NCI-H1105 (cell line): ENCODE results near the gene PARM1.

Experiments used
- DNase-seq: peaks from one replicate; lab custom pipeline; 2025; lab: John Stamatoyannopoulos, UW

The PARM1 gene

DNA sequence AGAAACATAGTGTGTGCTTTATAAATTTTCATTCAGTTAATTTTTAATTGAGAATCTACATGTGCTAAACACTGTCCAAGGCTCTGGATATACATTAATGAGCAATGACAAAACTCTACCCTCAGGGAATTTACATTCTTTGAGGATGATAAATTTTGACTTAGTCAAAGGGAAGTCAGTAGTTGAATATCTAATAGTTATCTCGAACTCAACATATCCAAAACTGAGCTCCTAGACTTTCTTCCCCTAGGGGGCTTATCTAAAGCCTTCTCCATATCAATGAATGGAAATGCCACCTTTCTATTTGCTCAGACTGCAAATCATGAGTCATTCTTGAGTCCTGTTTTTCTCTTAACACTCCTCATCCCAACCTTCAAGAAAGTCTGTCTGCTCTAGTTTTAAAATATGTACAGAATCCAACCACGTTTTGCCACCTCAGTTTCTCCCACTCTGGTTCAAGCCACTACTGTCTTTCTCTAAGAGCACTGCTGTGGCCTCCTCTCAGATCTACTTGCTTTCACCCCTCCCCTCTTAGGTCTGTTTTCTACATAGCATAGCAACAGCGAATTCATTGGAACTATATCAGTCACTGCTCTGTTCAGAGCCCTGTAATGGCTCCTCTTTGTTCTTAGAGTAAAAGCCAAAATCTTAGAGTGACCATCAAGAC lies 9.5 kb downstream of the PARM1 start:
- DNase-seq, result no peak

DNA sequence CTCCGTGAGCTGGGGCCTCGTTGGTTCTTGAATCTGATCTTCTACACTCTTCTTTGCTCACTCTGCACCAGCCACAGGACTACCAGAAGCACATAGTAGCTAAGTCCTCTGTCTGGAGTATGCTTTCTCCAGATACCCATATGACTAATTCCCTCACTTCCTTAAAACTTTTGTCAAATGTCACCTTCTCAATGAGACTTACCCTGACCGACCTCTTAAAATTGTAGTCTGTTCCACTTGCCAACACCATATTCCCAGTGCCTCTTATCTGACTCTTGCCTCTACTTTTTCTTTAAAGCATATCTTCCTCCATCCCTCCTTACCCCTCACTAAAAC lies 10.0 kb downstream of the PARM1 start:
- DNase-seq, result no peak

DNA sequence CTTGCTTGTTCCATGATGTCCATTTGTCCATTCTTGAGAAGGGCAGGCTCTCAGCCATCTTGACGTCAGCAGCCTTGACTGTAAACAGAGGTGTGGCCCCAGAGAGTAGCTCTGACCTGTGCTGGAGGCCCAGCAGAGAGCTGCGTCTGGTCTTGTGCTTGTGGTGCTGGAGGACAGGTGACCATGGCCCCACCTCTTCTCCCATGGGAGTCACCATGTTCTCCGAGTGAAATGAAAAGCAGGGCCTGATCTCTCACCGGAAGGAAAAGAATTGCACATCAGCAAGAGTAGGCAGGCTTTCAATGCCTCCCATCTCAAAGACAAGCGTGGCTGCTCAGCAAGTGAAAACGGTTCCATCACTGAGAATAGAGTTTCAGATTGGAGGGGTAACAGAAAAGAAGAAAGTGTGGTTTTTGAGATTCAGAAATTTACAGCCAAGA lies 11.5 kb downstream of the PARM1 start:
- DNase-seq, result no peak

DNA sequence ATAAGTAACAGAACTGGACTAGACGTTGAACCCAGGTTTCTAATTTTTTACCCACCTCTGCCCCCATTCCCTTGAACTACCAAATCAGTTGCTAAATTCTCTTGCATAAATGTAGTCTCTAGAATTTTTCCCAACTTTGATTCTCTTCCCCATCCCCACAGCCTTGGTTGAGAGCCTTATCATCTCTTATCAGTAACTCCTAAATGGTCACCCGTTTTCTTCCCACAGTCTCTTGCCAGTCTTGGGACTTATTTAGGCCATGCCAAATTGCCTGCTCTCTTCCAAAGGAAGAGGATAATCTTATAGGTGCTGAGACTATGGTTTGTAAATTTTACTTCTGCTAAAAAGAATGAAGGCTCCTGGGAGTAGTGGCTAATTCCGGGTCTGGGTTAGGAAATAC lies 13.3 kb downstream of the PARM1 start:
- DNase-seq, result no peak

DNA sequence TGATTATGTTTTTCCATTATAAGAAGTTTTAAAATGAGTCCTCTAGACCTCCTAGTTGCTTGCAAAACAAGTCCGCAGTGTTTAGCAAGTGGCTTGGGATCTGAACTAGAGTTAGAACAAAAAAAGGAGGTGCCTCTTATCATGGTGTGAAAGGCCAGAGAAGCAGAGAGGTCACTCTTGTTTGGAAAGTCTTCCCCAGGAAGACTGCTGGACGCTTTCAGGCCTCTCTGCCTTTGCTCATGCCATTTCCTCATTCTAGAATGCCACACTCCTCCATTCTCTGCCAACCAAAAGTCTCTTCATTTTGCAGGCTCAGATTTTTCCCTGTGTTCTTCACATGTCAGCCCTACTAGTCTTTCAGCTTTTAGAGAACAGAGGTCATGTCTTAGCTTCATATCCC lies 14.9 kb downstream of the PARM1 start:
- DNase-seq, result no peak

DNA sequence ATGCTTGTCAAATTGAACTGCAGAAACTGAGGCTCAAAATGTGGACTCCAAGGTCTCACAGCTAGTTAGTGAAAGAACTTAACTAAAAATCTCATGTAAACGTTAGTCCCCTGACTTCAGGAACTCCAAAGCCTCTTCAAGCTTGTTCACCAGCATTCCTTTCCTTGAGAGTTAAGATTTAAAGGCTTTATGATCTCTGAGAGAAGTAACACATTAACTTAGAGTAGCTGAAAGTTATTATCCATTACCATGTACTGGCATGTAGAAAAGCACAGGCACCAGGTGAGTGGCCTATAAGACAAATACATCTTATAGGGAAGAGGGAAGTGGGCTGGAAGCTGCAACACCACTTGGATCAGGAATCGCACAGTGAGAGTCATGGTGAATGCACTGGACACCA lies 15.3 kb downstream of the PARM1 start:
- DNase-seq, result no peak

DNA sequence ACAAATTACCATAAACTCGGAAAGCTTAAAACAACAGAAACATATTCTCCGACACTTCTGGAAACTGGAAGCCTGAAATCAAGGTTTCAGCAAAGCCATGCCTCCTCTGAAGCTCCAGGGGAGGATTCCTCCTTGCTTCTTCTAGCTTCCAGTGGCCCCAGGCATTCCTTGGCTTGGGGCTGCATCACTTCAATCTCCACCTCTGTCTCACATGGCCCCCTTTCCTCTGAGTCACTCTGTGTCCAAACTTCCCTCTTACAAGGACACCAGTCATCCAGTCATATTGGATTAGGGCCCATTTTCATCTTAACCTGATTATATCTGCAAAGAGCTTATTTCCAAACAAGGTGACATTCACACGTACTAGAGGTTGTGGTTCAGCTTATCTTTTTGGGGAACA lies 17.3 kb downstream of the PARM1 start:
- DNase-seq, result no peak

DNA sequence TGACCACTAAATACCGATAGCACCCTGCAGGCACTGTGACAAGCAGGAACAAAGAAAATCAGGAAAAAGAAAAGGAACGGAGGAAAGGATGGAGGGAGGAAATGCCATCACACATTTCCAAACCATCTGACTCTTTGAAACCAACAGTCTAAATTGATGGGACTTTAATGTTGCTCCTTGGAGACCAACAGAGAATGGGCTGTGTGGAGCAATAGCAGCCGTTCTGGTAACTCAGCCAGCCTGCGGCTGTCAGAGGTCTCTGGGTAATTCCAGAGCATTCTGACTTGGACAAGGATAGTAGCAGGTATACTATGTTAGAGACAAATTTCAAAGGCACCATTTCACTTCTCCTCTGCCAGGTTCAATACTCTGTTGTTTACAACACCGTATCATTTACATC lies 18.0 kb downstream of the PARM1 start:
- no peak for DNase-seq

DNA sequence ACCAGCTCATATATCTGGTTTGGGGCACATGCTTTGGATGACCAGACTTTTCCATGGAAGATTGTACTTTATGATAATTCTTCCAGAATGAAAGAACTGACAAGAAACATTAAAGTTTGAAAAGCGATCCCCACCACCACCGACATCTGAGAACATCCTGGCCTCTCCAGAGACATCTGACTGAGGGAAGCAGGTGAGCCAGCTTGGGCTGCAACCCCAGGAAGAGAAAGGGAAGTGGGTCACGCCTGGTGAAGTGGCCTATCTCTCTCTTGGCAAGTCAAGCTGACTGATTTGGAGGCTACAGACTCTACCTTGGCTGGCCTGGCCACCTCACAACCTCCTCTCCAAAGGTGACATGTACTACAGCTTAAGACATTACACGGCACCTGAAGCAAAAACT lies 20.7 kb downstream of the PARM1 start:
- no peak for DNase-seq

DNA sequence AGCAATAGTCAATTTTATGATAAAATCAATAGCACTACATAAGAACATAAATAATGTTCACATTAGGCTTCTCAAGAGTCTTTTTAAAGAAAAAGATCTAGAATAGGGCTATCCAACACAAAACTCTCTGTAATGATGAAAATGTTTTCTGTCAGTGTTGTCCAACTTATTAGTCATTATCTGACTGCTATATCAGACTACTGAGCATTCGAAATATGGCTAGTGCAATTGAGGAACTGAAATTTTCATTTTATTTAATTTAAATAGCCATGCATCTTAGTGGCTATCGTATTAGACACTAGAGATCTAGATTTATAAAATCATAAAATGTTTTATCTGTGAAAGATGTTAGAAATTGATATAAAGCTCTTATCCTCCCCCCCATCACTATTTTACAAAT lies 26.0 kb downstream of the PARM1 start:
- no peak for DNase-seq

DNA sequence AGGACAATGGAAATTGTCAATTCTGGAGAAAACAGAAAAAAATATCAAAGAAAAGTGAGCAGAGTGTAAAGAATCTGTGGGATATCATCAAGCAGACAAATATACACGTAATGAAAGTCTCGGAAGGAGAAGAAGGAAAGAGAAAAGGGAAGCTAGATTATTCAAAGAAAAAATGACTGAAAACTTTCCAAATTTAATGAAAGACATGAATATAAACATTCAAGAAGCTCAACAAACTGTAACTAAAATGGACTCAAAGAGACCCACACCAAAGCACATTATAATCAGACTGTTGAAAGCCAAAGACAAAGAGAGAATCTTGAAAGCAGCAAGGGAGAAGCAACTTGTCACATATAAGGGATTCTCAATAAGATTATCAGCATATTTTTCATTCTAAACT lies 28.3 kb downstream of the PARM1 start:
- no peak for DNase-seq

DNA sequence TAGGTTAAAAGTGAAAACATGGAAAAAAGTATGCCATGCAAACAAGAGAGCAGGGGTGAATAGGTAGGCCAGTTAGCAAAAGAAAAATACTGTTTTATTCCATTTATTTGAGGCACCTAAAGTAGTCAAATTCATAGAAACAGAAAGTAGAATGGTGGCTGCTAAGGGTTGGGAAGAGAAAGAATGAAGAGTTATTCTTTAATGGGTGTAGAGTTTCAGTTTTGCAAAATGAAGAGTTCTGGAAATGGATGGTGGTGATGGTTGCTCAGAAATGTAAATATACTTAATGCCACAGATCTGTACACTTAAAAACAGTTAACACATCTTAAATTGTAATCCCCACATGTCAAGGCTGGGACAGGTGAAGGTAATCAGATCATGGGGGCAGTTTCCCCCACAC lies 29.7 kb downstream of the PARM1 start:
- DNase-seq, result no peak

DNA sequence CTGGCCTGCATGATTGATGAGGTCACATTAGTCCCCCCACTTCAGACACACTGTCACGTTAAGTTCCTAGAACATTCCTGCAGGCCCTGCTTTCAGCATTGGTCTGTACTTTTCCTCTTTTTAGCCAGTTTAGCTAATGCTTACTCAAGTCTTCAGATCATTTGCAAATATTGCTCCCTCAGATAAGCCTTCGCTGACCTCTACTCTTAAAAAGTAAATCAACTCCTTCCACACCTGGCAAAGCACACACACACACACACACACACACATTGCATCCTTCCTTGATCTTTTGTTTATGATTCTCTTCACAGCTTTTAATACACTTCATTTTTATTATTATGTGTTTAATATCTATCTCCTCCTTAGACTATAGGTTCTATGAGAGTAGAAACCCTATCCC lies 31.4 kb downstream of the PARM1 start:
- no peak for DNase-seq

DNA sequence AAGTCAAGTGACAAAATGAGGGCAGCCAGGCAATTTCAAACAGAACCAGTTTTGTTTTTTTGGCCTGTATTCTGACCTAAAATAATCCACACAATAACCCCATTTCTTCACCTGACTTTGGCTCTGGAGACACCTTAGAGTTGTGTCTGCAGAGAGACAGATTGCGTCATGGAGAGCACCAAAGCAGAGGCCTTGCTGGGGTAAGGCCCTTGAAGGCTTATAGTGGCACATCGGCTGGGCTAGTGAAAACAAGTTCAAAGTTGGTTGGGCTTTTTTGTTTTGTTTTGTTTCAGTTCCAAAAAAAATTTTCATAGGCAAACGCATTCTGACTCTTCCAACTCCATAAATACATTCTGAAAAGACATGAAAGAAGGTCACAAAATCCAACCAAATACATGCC lies 34.4 kb downstream of the PARM1 start:
- no peak for DNase-seq

DNA sequence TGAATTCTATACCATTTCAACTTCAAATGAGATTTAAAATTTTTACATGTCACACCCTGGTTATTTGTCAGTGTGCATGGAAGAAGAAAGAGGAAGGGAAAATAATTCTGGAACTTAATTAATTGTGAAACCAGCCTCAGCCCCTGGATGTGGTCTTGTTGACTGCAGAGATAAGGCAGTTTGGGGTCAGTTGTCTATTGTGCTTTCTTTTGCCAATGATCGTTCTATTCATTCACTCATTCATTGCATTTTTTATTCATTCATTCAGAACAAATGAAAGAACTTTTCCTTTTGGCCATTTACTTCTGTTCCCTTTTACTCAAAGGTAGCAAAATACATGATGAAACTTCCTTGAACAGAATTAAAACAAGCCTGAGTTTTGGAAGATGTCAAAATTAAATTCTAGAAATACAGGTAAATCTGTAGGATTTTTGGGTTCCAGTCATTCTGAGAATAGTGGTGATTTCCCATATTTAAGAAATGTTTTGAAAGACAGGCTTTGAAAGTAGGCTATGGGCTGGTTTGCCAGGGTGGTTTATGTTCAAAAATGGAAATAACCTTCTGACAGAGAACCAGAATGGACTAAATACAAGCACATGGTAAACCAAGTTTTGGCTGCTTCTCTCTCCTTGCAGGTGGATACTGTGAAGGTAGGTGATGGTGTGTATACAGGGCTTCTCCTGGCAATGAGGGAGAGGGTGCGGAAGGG lies 35.7 kb downstream of the PARM1 start:
- no peak for DNase-seq

DNA sequence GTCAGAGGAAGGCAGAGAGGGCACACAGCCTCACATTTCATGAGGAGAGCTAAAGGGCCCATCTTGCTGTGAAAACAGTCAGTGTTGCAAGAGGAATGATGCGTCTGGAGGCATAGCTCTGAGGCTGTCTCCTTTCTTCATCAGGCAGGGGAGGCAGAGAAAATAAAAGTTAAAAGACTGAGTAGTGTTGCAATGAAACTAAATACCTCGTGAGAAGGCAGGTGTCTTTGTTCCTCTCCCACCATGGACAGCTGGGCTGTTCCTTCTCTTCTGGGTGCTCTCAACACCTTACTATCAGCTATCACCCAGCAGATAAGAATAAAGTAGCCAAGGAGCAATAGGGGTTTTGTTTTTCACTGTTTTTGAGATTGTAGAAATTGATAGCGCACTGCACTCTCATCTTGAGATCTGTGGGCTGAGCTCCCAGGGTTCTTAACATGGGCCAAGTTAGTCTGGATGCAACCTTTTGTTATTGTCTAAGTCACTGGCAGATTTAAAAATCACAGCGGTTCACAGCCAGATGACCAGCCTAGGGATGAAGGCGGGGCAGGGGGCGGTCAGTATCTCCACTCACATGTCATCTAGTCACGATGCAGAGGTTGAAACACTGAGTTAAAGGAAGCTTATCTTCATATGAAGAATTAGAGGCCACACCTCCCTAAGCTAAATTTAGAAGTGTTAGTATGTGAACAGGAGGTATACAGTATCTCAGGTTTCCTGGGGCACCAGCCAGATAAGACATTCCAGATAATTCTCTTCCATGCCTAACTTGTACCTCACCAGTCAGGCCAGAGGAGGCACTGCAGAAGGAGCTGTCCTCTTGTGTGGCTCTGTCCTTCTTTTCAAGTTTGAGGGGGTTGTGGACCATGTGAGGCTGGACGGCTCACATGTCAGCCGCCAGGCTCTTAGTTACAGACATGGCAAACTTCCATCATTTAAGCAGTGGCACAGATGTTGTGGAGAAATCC lies 36.9 kb downstream of the PARM1 start:
- no peak for DNase-seq

DNA sequence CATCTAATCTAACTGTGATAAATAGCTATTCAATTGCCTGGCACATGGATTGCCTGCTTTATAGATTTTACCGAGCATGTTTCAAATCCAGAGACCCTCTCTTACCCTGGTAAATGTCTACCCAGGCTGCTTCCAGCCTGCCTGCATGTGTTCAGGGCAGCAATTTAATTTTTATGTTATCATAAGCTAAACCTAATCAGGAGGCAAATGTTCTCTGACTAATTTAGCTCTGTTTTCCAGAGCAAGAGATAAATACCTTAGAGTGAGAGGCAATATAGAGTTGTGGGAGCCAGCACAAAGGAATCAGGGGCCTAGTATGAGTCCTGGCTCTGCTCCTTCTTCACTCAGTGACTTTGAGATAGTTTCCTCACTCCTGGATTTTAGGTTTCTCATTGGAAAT lies 37.7 kb downstream of the PARM1 start:
- DNase-seq, result no peak

DNA sequence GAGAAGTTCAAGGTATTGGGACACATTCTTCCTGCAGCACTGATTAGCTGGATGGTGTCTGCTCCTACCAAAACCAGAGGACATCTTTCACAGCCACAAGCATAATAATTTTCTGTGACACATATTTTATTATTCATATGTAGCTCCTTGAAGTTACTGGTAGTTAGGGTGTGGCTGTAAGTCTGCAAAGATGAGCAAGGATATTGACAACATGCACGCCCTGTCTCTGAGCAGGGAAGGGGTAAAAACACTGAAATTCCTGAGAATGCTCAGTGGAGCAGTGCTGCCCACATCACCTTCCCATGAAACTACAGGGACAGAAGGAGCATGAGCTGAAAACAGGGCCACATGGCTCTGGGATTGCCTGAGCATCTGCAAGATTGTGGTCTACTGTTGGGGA lies 38.9 kb downstream of the PARM1 start:
- DNase-seq, result no peak

DNA sequence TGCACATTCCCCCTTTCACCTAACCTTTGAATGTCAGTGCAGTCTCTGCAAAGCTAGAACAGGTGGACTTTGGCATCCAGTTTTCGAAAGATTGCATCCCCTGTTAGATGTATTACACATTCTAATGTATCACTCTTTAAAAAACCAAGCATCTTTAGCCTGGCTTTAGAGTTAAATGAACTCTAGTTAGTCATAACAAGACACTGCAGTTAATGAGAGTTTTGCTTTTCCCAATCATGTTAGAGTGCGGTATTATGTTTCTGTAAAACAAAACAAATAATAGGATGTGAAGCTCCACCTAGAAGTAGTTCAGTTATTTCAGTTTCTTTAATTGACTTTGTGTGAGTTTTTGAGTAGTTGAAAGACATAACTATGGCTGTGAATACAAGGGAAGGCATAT lies 42.2 kb downstream of the PARM1 start:
- DNase-seq, result no peak

DNA sequence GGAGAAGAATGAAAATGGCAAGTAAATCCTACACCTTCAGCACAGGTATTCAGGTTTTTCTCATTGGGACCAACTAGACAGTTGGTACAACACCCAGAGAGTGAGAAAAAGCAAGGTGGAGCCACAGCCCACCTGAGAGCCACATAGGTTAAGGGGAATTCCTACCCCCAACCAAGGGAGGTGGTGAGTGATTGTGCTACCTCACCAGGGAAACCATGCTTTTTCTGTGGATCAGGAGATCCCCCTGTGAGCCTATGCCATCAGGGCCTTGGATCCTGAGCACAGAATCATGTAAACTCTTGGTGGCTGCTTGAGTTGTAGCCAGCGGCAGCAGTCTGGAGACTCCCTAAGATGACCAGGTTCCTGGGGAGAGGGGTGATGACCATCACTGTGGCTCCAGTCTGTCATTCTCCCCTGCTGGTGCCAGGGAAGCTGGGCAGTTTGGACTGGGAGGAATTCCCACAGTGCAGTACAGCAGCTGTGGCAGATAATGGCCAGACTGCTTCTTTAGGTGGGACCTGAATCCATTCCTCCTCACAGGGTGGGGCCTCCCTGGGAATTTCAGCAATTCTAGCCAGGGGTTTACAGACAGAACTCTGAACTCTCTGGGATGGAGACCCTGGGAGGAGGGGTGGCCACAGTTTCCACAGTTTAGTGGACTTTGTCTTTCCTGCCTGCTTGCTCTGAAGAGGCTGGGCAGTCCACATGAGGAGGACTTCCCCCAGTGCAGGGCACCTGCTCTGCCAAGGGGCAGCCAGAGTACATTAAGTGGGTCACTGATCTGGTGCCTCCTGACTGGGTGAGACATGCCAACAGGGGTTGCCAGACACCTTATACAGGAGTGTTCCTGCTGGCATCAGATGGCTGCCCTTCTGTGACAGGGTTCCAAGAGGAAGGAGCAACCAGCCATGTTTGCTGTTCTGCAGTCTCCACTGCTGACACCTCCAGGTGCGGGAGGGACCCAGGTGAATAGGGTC lies 43.2 kb downstream of the PARM1 start:
- DNase-seq, result no peak

DNA sequence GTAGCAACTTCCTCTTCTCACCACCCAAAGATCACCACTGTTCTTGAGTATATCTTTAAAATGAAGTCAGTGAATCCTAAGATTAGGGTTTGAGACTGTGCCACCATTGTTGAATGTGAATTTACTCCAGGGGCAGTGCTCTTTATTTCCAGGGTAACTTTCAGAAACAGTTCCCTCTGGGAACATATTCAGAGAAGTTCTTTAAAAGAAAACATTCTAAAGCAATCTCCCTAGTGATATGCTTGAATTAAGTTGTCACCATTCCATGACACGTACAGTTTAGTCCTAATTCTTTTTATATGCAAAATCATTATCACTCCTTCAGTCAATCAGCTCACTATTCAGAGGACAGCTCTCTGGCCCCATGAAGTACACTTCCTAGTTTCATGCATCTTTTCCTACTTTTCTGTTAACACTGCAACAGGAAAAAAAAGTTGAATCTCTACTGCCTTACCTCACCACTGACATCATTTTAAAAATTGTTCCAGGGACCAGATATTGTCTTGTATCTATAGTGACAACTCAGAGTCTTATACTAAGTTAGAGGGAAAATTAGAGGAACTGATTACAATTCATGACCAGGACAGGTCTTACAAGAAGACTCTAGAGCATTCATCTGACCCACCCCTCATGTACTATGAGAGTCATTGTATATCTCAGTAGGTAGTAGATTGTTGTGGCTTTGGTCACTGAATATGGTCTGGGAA lies 49.8 kb downstream of the PARM1 start:
- DNase-seq, result no peak
